Adipose tissue (tissue), 3 donors: ENCODE measurements around the gene TCP1. TPM values are rescaled to one million over a fixed set of nuclear protein-coding genes. Genes with fewer than 3 reads are reported as not detected.
"Not testable (repeated sequence)": the region's sequence is repeated elsewhere in the genome, so short reads cannot be mapped to it uniquely, and the experiment has no call there.

Experiments used
- H3K27ac ChIP-seq: one replicate; pipeline ENCODE4 v1.5.1; 2013; ENCODE audit warnings: low read depth, low read length
- WGBS, 3 donors: extraction: QIAGEN DNeasy Blood & Tissue Kit; methylation state at CpG; one replicate each; pipeline ENCODE4 v1.1.7; 2013; 5-methylcytosine and 5-hydroxymethylcytosine counted together
- polyA plus RNA-seq, 3 donors: library from polyadenylated mRNA; stranded (reverse); fragments of 200-250 nt; gene quantifications; one replicate each; pipeline ENCODE4 v1.2.3, GENCODE V29; 2013
- donor health status: healthy with polysubstance abuse.
- donor health status: Bipolar disorder and iron deficiency.
- donor health status: healthy.

TCP1 gene
- polyA plus RNA-seq, 3 donors, result 70.0 to 141 (median 108) TPM

- H3K27ac ChIP-seq, result no peak overlapping the region
- WGBS, 3 donors, result 52 to 69% (median 55%) methylated on average over 28 of the region's 28 CpGs
Measured at GRCh38 chr6:159819932-159820640, 30.7 kb upstream of the TCP1 start.

DNA sequence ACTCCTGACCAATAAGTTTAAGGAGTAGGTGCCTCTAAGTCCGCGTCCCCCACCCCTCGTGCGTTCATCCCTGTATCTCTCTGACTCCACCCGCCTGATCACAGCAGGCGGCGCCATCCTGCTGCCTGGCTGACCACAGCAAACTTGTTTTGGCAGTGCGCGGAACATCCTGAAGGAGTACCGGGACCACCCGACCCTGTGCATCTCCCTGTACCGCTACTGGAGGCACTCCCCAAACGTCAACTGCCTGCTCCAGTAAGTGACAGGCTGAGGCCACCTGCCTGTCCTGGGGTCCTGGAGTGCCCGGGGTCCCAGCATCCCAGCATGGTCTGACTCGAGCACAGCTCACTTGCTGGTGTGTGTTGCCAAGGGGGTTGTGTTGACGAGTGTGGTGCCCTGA, 29.7 kb upstream of the TCP1 start:
- H3K27ac ChIP-seq, result no peak overlapping the region
- WGBS, 3 donors, result 86 to 91% (median 89%) methylated on average over 16 of the region's 16 CpGs

- H3K27ac ChIP-seq, result no peak overlapping the region
- 84 to 90% (median 88%) methylated on average over 23 of the region's 23 CpGs for WGBS, 3 donors
Measured at GRCh38 chr6:159817951-159818739, 28.7 kb upstream of the TCP1 start.

GRCh38 chr6:159816775-159817174, 27.4 kb upstream of the TCP1 start:
- not testable (repeated sequence) for H3K27ac ChIP-seq
- 57 to 74% (median 72%) methylated on average over 3 of the region's 3 CpGs for WGBS, 3 donors

- WGBS, 3 donors, result 83 to 88% (median 87%) methylated on average over 6 of the region's 6 CpGs
- H3K27ac ChIP-seq, result no peak overlapping the region
Measured at GRCh38 chr6:159815410-159815809, 26.0 kb upstream of the TCP1 start.

DNA sequence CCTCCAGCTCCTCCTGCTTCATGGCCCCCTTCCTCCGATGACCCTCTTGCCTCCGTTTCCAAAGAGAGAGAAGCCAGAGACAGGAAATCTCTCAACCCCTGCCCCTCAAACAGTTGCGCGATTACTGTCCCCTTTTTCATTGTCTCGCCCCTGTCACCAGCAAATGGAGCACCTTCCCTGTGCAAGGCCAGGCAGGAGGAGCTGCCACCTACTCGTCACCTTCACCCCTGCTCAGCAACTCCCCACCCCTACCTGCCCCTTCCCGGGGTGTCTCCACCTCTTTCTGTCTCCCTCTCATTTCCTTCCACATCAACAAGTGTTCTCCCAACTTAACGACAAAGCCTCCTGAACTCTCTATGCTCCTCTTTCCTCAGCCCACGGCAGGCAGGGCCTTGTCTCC, 24.4 kb upstream of the TCP1 start:
- 81 to 92% (median 82%) methylated on average over 9 of the region's 9 CpGs for WGBS, 3 donors
- H3K27ac ChIP-seq, result no peak overlapping the region

GRCh38 chr6:159809149-159809548, 19.7 kb upstream of the TCP1 start:
- WGBS, 3 donors, result 87 to 93% (median 92%) methylated on average over 4 of the region's 4 CpGs
- no peak overlapping the region for H3K27ac ChIP-seq

GRCh38 chr6:159808647-159809046, 19.2 kb upstream of the TCP1 start:
- no peak overlapping the region for H3K27ac ChIP-seq
- WGBS, 3 donors, result 67 to 90% (median 90%) methylated on average over 6 of the region's 6 CpGs

DNA sequence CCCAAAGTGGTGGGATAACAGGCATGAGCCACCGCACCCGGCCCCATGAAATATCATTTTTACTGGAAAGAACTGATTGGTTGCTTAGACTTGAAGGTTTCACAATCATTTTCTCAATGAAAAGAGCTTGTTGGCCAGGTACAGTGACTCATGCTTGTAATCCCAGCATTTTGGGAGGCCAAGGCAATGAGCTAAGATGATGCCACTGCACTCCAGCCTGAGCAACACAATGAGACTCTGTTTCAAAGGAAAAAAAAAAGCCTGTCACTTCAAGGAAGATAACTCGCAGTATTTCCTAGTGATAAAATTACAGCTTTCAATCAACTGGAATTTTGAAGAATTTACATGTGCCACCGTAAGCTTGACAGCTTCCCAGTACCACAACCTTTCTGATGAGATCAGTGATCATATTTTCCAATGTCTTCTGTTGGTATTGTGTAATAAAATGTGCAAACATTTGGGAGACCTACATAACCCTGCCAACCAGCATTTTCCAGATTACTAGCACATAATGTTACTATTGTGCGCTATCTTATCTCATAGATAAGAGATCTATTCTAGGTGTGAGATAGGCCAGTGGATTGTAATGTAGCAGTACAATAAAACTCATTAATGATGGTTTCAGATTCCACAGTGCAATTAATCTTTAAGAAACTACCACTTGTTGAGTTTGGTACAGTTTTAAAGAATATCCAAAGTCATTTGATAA, 17.9 kb upstream of the TCP1 start:
- 69 to 91% (median 88%) methylated on average over 5 of the region's 5 CpGs for WGBS, 3 donors
- no peak overlapping the region for H3K27ac ChIP-seq

- no peak overlapping the region for H3K27ac ChIP-seq
- 71 to 93% (median 85%) methylated on average over 9 of the region's 9 CpGs for WGBS, 3 donors
Measured at GRCh38 chr6:159806021-159806458, 16.6 kb upstream of the TCP1 start.

DNA sequence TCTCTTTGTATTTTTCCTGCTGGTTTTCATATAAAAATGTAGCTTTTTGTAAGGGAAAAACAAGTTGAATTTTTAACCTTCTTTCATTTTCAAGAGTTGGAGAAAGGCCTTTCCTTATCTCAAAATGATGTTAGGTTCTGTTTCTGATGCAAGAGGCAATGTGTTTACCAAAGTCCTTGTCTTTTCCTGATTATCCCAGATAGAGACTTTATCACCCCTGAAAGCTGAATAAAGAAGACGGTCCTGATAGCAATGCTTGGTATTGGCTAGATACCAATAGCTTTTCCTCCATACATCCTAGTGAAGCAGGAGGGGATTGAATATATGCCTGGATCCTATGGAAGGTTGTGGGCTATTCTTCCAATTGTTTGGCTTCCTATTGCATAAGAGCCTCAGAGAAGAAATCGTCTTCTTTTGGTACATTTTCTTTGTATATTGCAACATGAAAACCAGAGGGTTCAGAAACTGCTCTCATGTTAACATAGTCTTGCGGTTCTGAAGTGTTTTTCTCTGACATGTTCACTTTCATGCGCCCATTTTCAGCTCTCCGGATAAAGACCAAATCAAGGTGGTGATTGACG, 16.1 kb upstream of the TCP1 start:
- H3K27ac ChIP-seq, result no peak overlapping the region
- 68 to 90% (median 77%) methylated on average over 6 of the region's 6 CpGs for WGBS, 3 donors

DNA sequence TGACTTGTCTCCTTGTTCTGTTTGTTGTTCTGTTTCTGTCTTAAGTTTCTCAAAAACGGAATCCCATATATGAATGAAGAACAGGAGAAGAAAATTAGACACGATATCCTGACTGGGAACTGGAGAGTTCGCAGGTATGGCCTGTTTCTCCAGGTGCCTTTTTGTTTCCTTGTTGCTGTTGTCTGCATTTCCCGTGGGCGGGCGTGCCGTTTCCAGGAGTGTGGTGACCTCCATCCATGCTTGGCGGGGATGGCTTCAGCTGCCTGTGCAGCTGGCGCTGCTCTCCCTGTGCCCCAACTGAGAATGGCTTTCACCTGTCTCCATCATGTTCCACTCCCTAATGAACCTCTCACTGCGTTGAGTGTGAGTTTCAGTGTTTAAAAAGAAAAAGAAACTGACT, 15.1 kb upstream of the TCP1 start:
- H3K27ac ChIP-seq, result no peak overlapping the region
- WGBS, 3 donors, result 89 to 92% (median 90%) methylated on average over 10 of the region's 10 CpGs

DNA sequence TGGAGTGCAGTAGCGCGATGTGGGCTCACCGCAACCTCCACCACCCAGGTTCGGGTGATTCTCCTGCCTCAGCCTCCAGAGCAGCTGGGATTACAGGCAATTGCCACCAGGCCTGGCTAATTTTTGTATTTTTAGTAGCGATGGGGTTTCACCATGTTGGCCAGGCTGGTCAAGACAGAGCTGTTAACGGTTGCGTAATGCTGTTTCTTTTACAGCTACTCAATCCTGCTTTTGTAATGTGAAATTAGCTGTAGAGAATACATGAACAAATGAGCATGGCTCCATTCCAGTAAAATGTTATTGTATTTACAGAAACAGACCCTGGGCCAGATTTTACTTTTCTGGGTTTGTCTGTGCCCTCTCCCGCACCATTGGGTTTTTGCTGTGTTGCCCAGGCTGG, 12.5 kb upstream of the TCP1 start:
- H3K27ac ChIP-seq, result no peak overlapping the region
- 74 to 92% (median 74%) methylated on average over 8 of the region's 8 CpGs for WGBS, 3 donors

- H3K27ac ChIP-seq, result no peak within 1 kb of the TSS
- 88 to 92% (median 88%) methylated on average over 48 to 50 of the region's 50 CpGs for WGBS, 3 donors
Measured at GRCh38 chr6:159800141-159800865, 10.9 kb upstream of the TCP1 start, which contains the start of gene PNLDC1. TSS of gene PNLDC1 (plus strand) at chr6:159800276. CDS start at chr6:159800308, 32 bp downstream.

DNA sequence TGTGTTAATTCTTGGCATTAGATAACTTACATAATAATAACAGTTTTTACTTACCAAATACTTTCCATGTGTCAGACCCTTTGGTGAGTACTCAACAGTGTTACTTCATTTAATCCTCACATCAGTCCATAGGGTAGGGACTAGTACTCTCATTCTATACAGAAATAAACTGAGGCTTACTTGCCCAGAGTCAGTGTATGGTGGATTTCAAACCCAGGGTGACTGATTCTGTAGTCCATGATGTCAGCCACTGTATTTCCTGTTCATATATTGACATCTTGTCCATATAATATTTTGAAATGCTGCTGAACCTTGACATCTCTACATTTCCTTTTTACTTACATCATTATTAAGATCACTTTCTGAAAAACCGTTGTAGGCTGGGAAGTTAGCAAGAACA, 8.2 kb upstream of the TCP1 start:
- no peak overlapping the region for H3K27ac ChIP-seq
- 24 to 40% (median 36%) methylated on average over 1 of the region's 1 CpG for WGBS, 3 donors

- 75 to 81% (median 79%) methylated on average over 8 of the region's 8 CpGs for WGBS, 3 donors
- H3K27ac ChIP-seq, result not testable (repeated sequence)
Measured at GRCh38 chr6:159794976-159795375, 5.6 kb upstream of the TCP1 start.

DNA sequence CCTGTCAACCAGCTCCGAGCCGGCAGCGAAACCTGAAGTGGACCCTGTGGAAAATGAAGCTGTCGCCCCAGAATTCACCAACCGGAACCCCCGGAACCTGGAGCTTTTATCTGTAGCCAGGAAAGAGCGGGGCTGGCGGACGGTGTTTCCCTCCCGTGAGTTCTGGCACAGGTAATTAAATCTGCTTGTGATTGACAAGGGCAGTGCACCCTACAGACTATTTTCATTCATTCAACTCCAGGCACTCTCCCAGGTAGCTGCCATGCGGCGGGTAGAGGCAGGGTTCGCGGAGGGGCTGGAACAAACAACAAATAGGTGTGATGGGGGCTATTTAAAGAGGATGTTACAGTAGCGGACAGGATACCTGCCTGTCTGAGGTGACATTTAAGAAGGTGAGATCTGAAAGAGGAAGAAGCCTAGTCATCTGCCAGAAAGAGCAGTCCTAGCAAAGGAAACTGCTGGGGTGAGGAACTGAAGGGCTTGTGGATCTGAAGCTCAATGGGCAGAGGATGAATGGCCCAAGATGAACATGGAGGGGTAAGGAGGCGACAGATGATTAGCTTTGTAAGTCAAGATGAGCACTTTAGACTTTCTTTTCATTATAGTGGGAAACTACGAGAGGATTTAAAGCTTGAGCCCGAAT, 1.7 kb upstream of the TCP1 start:
- 15 to 20% (median 18%) methylated on average over 18 of the region's 18 CpGs for WGBS, 3 donors
- H3K27ac ChIP-seq, result no peak overlapping the region
